SK-N-SH (cell line): Measurements from ENCODE around the gene ZNF107.

Source experiments
- EP300 ChIP-seq, 2 experiments: IDR thresholded peaks; 2 replicates each; pipeline versions ENCODE4 v1.4.0 to v1.6.1; 2012; ENCODE audit warnings: borderline replicate concordance in 1 of 2, low read depth in 1 of 2, low read length in 1 of 2
- EZH2phosphoT487 ChIP-seq: fragments of 200-600 bp; sonication (generic); IDR thresholded peaks from 2 replicates; pipeline ENCODE4 v1.6.1; 2017; ENCODE audit warnings: low read depth, mixed run types, mild to moderate bottlenecking, antibody characterized with exemption, moderate library complexity, borderline replicate concordance
- MXI1 ChIP-seq: IDR thresholded peaks from 2 replicates; pipeline ENCODE4 v1.6.1; 2012; ENCODE audit warnings: mild to moderate bottlenecking, low read depth, low read length, improper control_type of control experiment
- POLR2AphosphoS5 ChIP-seq: IDR thresholded peaks from 2 replicates; pipeline ENCODE4 v1.6.1; 2012; ENCODE audit warnings: low read depth, low read length
- TAF1 ChIP-seq: IDR thresholded peaks from 2 replicates; pipeline ENCODE4 v1.6.1; 2012; ENCODE audit warnings: low read depth, mild to moderate bottlenecking, low read length, moderate library complexity, borderline replicate concordance
- TF ChIP-seq, protein P1 (sequence below): fragments of 200-600 bp; sonication (generic); IDR thresholded peaks from 2 replicates; pipeline ENCODE4 v1.6.1; 2017; ENCODE audit warnings: antibody characterized with exemption, mild to moderate bottlenecking, moderate library complexity

DNA sequence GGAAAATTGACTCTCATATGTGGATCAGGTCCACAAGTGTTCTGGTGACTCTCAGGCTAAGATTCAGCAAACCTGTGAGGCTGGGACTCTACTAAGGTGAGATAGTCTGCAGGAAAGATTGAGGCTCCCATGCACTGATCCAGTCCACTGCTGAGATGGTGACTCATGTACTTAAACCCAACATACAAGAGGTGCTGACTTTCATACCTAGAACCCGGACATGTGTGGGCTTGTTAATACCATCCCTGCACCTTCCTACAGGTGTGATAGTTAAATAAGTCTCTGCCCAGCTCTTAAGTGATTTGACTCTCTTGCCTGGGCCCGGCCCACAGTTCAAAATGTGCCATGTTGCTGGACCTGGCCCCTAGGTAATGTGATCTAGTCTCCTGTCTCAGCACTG, 27.1 kb upstream of the ZNF107 start:
- TF ChIP-seq, protein P1, sequence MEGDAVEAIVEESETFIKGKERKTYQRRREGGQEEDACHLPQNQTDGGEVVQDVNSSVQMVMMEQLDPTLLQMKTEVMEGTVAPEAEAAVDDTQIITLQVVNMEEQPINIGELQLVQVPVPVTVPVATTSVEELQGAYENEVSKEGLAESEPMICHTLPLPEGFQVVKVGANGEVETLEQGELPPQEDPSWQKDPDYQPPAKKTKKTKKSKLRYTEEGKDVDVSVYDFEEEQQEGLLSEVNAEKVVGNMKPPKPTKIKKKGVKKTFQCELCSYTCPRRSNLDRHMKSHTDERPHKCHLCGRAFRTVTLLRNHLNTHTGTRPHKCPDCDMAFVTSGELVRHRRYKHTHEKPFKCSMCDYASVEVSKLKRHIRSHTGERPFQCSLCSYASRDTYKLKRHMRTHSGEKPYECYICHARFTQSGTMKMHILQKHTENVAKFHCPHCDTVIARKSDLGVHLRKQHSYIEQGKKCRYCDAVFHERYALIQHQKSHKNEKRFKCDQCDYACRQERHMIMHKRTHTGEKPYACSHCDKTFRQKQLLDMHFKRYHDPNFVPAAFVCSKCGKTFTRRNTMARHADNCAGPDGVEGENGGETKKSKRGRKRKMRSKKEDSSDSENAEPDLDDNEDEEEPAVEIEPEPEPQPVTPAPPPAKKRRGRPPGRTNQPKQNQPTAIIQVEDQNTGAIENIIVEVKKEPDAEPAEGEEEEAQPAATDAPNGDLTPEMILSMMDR, result no peak
- TF ChIP-seq EZH2phosphoT487, result no peak
- no peak for TF ChIP-seq EP300 (IDR thresholded peaks at IDR 0.05; ENCODE audit: borderline replicate concordance in 1 of 2, low read depth in 1 of 2, low read length in 1 of 2)
- no peak for TF ChIP-seq TAF1
- no peak for TF ChIP-seq POLR2AphosphoS5
- no peak for TF ChIP-seq MXI1
